ENCODE measurements around the gene SMAD3. TPM values are rescaled to one million over a fixed set of nuclear protein-coding genes. Genes with fewer than 3 reads are reported as not detected.

Gene SMAD3
- total RNA-seq, 1 donor from 2014 or later, result 89.3 TPM

GRCh38 chr15:67154249-67154648 lies 88.8 kb downstream of the SMAD3 start:
- intact Hi-C loops (cut with DNase I), result no loop called here
- Histone ChIP-seq H3K27ac (peak overlapping the region in 1 of 2 donors; percentile 52), H3K27me3 (no peaks in the 10 kb centered on the region), H3K4me1 (peaks cover 11 to 27% of the 10 kb centered on the region in 2 donors), H3K4me3 (no peak overlapping the region), H3K36me3 (no peaks in the 10 kb centered on the region), H3K9me3 (no peaks in the 10 kb centered on the region)
- no peak for TF ChIP-seq CTCF (IDR thresholded peaks at IDR 0.05)
- no peak for DNase-seq (ENCODE audit: low spot score in 2 of 2)

GRCh38 chr15:67156426-67156825 lies 91.0 kb downstream of the SMAD3 start:
- Histone ChIP-seq H3K9me3 (no peaks in the 10 kb centered on the region), H3K4me1 (peaks cover 0 to 10% of the 10 kb centered on the region in 2 donors), H3K27ac (no peak overlapping the region), H3K36me3 (no peaks in the 10 kb centered on the region), H3K27me3 (no peaks in the 10 kb centered on the region), H3K4me3 (no peak overlapping the region)
- no peak for DNase-seq (ENCODE audit: low spot score in 2 of 2)
- TF ChIP-seq CTCF (IDR thresholded peaks at IDR 0.05), result no peak
- intact Hi-C loops (cut with DNase I), result no loop called here

- Histone ChIP-seq H3K27ac (no peak overlapping the region), H3K4me3 (no peak overlapping the region), H3K9me3 (no peaks in the 10 kb centered on the region), H3K4me1 (peaks cover 0 to 9% of the 10 kb centered on the region in 2 donors), H3K36me3 (no peaks in the 10 kb centered on the region), H3K27me3 (no peaks in the 10 kb centered on the region)
- TF ChIP-seq CTCF (IDR thresholded peaks at IDR 0.05), result no peak
- intact Hi-C loops (cut with DNase I), result no loop called here
- no peak for DNase-seq (ENCODE audit: low spot score in 2 of 2)
Observed at GRCh38 chr15:67156834-67157233, 91.4 kb downstream of the SMAD3 start.

- Histone ChIP-seq H3K4me1 (peaks cover 0 to 11% of the 10 kb centered on the region in 2 donors), H3K36me3 (no peaks in the 10 kb centered on the region), H3K27ac (peak overlapping the region in 1 of 2 donors; percentile 15), H3K27me3 (no peaks in the 10 kb centered on the region), H3K9me3 (no peaks in the 10 kb centered on the region), H3K4me3 (no peak overlapping the region)
- no peak for DNase-seq (ENCODE audit: low spot score in 2 of 2)
- intact Hi-C loops (cut with DNase I), result no loop called here
- TF ChIP-seq CTCF (IDR thresholded peaks at IDR 0.05), result no peak
Observed at GRCh38 chr15:67157521-67158252, 92.3 kb downstream of the SMAD3 start.

GRCh38 chr15:67158367-67158766 lies 93.0 kb downstream of the SMAD3 start:
- Histone ChIP-seq H3K4me3 (no peak overlapping the region), H3K4me1 (peaks cover 0 to 11% of the 10 kb centered on the region in 2 donors), H3K27ac (no peak overlapping the region), H3K27me3 (no peaks in the 10 kb centered on the region), H3K9me3 (no peaks in the 10 kb centered on the region), H3K36me3 (no peaks in the 10 kb centered on the region)
- intact Hi-C loops (cut with DNase I), result no loop called here
- no peak for DNase-seq (ENCODE audit: low spot score in 2 of 2)
- no peak for TF ChIP-seq CTCF (IDR thresholded peaks at IDR 0.05)
